Left lung (tissue), 10 donors: ENCODE measurements around the gene ANP32E. TPM values are rescaled to one million over a fixed set of nuclear protein-coding genes. Genes with fewer than 3 reads are reported as not detected.

Source experiments
- ATAC-seq: fragments of 200-7000 bp; cut with Tn5 transposase; one replicate; pipeline ENCODE4 v1.9.1; 2020; ENCODE audit warnings: moderate library complexity
- DNase-seq, 4 donors: peaks; one replicate each; pipeline ENCODE4 v3.0.0-alpha.2; 2013 to 2020
- H3K27ac ChIP-seq, 2 donors: fragments of 200-600 bp; sonication (generic) in 1 of 2; one replicate each; pipeline versions ENCODE4 v1.5.0 to v1.8.0; 2020 to 2021
- H3K27me3 ChIP-seq, 2 donors: fragments of 200-600 bp; sonication (generic) in 1 of 2; one replicate each; pipeline versions ENCODE4 v1.5.0 to v1.8.0; 2020 to 2021
- H3K36me3 ChIP-seq, 2 donors: fragments of 200-600 bp; sonication (generic) in 1 of 2; one replicate each; pipeline versions ENCODE4 v1.5.0 to v1.8.0; 2020 to 2021
- H3K4me1 ChIP-seq, 2 donors: fragments of 200-600 bp; one replicate each; pipeline ENCODE4 v1.8.0; 2021
- H3K4me3 ChIP-seq, 2 donors: fragments of 200-600 bp; sonication (generic) in 1 of 2; one replicate each; pipeline versions ENCODE4 v1.5.0 to v1.8.0; 2020 to 2021; ENCODE audit warnings: mild to moderate bottlenecking in 1 of 2
- H3K9me3 ChIP-seq, 2 donors: fragments of 200-600 bp; sonication (generic) in 1 of 2; one replicate each; pipeline versions ENCODE4 v1.5.0 to v1.8.0; 2020 to 2021
- CTCF ChIP-seq, 2 donors: fragments of 200-600 bp; sonication (generic) in 1 of 2; IDR thresholded peaks; one replicate each; pipeline versions ENCODE4 v1.5.0 to v1.8.0; 2021; ENCODE audit warnings: antibody characterized with exemption in 2 of 2
- intact Hi-C, 2 donors: fragments of 100-400 bp; cut with DNase I; formaldehyde crosslinking; loops; one replicate each; pipeline versions ENCODE4 v1.11.2 to v1.14.2; 2022
- polyA plus RNA-seq, 6 donors: library from polyadenylated mRNA; unstranded; fragments of 120-200 nt; gene quantifications; one replicate each; pipeline ENCODE4 v1.2.1, GENCODE V29; 2013; ENCODE audit not compliant: insufficient read length in 6 of 6
- total RNA-seq, 2 donors: library from RNA; stranded (reverse); fragmentation: NEBNext Ultra II Directional; extraction: Animal tissue kit (Norgen Biotek cat#: 25700); gene quantifications; one replicate each; pipeline ENCODE4 v1.2.1, GENCODE V29; 2021
- donor health status: DM: no; HTN: yes; CAD: no.
- donor health status: DM: no; HTN: no; CAD: no.

The ANP32E gene
- total and polyA plus RNA-seq, 8 donors = 27.3 to 112 (median 83.2) TPM

DNA sequence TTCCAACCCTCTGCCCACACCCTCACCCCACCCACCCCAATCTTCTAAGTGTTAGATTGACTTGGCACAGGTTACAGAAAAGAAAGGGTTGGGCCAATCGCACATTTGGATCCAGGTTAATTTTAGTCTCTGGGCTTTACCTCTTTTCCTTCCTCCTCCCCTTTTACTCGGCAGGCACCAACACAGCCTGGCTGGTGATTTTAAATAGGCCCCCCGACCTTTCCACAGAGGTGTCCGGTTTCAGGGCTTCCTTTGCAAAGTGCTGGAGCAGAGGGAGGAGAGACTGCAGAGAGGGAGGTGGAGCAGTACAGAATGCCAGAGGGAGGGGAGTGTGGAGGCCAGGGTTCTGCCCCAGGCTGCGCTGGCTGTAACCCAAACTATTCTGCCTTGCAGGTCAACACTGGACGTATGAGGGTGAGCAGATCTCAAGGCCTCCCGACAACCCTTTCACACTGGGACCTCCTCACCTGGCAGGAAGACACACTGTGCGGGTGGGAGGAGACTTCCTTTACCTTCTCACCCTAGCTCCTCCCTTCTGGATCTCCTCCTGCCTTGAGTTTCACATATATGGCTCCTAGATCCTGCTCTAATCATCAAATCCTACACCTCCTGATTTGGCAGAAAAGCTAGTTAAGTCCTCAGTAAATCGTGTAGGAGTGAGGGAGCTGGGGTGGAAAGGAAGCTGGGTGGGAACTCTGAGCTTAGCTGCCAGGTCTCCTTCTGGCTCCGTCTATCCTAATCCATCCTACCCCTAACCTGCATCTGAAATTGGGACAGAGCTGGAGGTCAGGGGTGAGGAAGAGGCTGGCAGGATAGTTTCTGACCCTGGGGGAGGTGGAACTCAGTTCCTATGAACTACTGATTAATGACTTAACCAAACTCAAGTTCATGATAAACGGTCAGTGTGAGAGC, 24.1 kb upstream of the ANP32E start:
- no peak overlapping the region for H3K4me3 ChIP-seq
- ATAC-seq (peak; percentile 85), DNase-seq (peak in 2 of 4 donors; percentile 79 to 82)
- peak overlapping the region; percentile 16 to 56 for H3K27ac ChIP-seq
- no peaks in the 10 kb centered on the region for H3K9me3 ChIP-seq
- no peak for TF ChIP-seq CTCF (IDR thresholded peaks at IDR 0.05)
- H3K36me3 ChIP-seq = peaks cover 0 to 12% of the 10 kb centered on the region in 2 donors
- intact Hi-C loops = no loop called here
- H3K27me3 ChIP-seq = peaks cover 0 to 35% of the 10 kb centered on the region in 2 donors
- H3K4me1 ChIP-seq = peaks cover 0 to 24% of the 10 kb centered on the region in 2 donors

GRCh38 chr1:150259217-150259616, 23.3 kb upstream of the ANP32E start:
- H3K36me3 ChIP-seq = peaks cover 0 to 4% of the 10 kb centered on the region in 2 donors
- intact Hi-C loops = no loop called here
- H3K27ac ChIP-seq = peak overlapping the region in 1 of 2 donors; percentile 56
- no peak overlapping the region for H3K4me3 ChIP-seq
- ATAC-seq (peak; percentile 15), DNase-seq (peak in 1 of 4 donors; percentile 37)
- H3K27me3 ChIP-seq = peaks cover 0 to 35% of the 10 kb centered on the region in 2 donors
- no peak for TF ChIP-seq CTCF (IDR thresholded peaks at IDR 0.05)
- peaks cover 0 to 24% of the 10 kb centered on the region in 2 donors for H3K4me1 ChIP-seq
- H3K9me3 ChIP-seq = no peaks in the 10 kb centered on the region

- Histone ChIP-seq H3K27me3 (peaks cover 0 to 35% of the 10 kb centered on the region in 2 donors), H3K4me3 (no peak within 1 kb of the TSS), H3K27ac (no peak within 1 kb of the TSS), H3K36me3 (no peaks in the 10 kb centered on the region), H3K4me1 (peaks cover 0 to 24% of the 10 kb centered on the region in 2 donors), H3K9me3 (no peaks in the 10 kb centered on the region)
- no peak for DNase-seq
- ATAC-seq = no peak
- intact Hi-C loops = no loop called here
- TF ChIP-seq CTCF (IDR thresholded peaks at IDR 0.05) = no peak
Observed at GRCh38 chr1:150257624-150258585, 22.0 kb upstream of the ANP32E start, which contains the start of gene CA14. Gene CA14, plus strand, starts transcription at chr1:150257774. Its CDS starts 355 bp downstream, at chr1:150258129.

GRCh38 chr1:150256554-150257341, 20.8 kb upstream of the ANP32E start:
- no peaks in the 10 kb centered on the region for H3K9me3 ChIP-seq
- intact Hi-C loops = no loop called here
- H3K27me3 ChIP-seq = peaks cover 0 to 35% of the 10 kb centered on the region in 2 donors
- no peaks in the 10 kb centered on the region for H3K36me3 ChIP-seq
- ATAC-seq (no peak), DNase-seq (no peak)
- H3K4me3 ChIP-seq = no peak overlapping the region
- H3K27ac ChIP-seq = no peak overlapping the region
- peaks cover 0 to 24% of the 10 kb centered on the region in 2 donors for H3K4me1 ChIP-seq
- TF ChIP-seq CTCF (IDR thresholded peaks at IDR 0.05) = no peak
